H1 (cell line): ENCODE measurements around the gene SFTPA1. TPM values are rescaled to one million over a fixed set of nuclear protein-coding genes. Genes with fewer than 3 reads are reported as not detected.

Experiments
- CTCF ChIA-PET: fragments of 300-600 bp; sonication (Branson Sonifier 250); formaldehyde crosslinking; loops from one replicate; lab custom pipeline; 2021; ENCODE audit not compliant: partially characterized antibody; lab: Charles Lee
- POLR2A ChIA-PET: fragments of 300-600 bp; sonication (Branson Sonifier 250); formaldehyde crosslinking; loops from one replicate; lab custom pipeline; 2021; ENCODE audit warnings: inconsistent platforms; ENCODE audit not compliant: partially characterized antibody; lab: Charles Lee
- DNase-seq, 2 experiments: peaks; one replicate each; pipeline versions ENCODE4 v3.0.0 to v3.0.0-alpha.2; 2010 to 2022; ENCODE audit warnings: low spot score in 2 of 2, low read depth in 1 of 2, mixed read lengths in 1 of 2
- FAIRE-seq: peaks from 2 replicates; lab custom pipeline; 2011; peaks lifted over from hg19 to GRCh38; lab: Jason Lieb, UNC
- H2AFZ ChIP-seq: 2 replicates; pipeline ENCODE4 v1.8.1; 2012; ENCODE audit warnings: low read length, inconsistent platforms
- H2AK5ac ChIP-seq: 2 replicates; pipeline ENCODE4 v1.6.1; 2013; ENCODE audit warnings: low read depth, low read length
- H2BK120ac ChIP-seq: replicated peaks from 2 replicates; pipeline ENCODE3; 2013; ENCODE audit warnings: low read depth, low read length, inconsistent platforms
- H2BK12ac ChIP-seq: 2 replicates; pipeline ENCODE4 v1.6.1; 2013; ENCODE audit warnings: low read depth, low read length
- H2BK15ac ChIP-seq: 2 replicates; pipeline ENCODE4 v1.6.1; 2013; ENCODE audit warnings: low read length
- H2BK20ac ChIP-seq: 2 replicates; pipeline ENCODE4 v1.6.1; 2013; ENCODE audit warnings: low read length
- H2BK5ac ChIP-seq: 2 replicates; pipeline ENCODE4 v1.6.1; 2013; ENCODE audit warnings: low read depth, low read length
- H3K14ac ChIP-seq: 2 replicates; pipeline ENCODE4 v1.6.1; 2013; ENCODE audit warnings: inconsistent platforms; ENCODE audit not compliant: insufficient read length
- H3K18ac ChIP-seq: 2 replicates; pipeline ENCODE4 v1.6.1; 2013; ENCODE audit warnings: low read length; ENCODE audit errors: extremely low read depth
- H3K23ac ChIP-seq: 2 replicates; pipeline ENCODE4 v1.6.1; 2013; ENCODE audit warnings: inconsistent platforms; ENCODE audit not compliant: insufficient read length
- H3K23me2 ChIP-seq: 2 replicates; pipeline ENCODE4 v1.6.1; 2013; ENCODE audit warnings: low read depth, low read length
- H3K27ac ChIP-seq: 2 replicates; pipeline ENCODE4 v1.6.1; 2011; ENCODE audit warnings: low read depth, low read length, inconsistent platforms
- H3K27me3 ChIP-seq, 4 experiments: replicated peaks in 1 of 4; 1 replicate in 1 of 4; 2 replicates in 3 of 4; pipeline versions ENCODE4 v1.6.1 to v1.8.1; 2011 to 2013; ENCODE audit warnings: low read length in 3 of 4, mild to moderate bottlenecking in 3 of 4, inconsistent platforms in 2 of 4, mixed read lengths in 2 of 4, moderate library complexity in 1 of 4; ENCODE audit not compliant: control insufficient read depth in 3 of 4, insufficient read depth in 3 of 4; ENCODE audit errors: extremely low read depth in 1 of 4
- H3K36me3 ChIP-seq, 4 experiments: 2 replicates each; pipeline versions ENCODE4 v1.6.1 to v1.8.1; 2011 to 2013; ENCODE audit warnings: mild to moderate bottlenecking in 4 of 4, low read length in 3 of 4, moderate library complexity in 2 of 4, control low read depth in 1 of 4, inconsistent platforms in 1 of 4; ENCODE audit not compliant: insufficient read depth in 4 of 4, control insufficient read depth in 2 of 4
- H3K4ac ChIP-seq: replicated peaks from 2 replicates; pipeline ENCODE3; 2013; ENCODE audit warnings: low read length, low read depth, mixed read lengths, inconsistent platforms; ENCODE audit not compliant: insufficient read length
- H3K4me1 ChIP-seq, 4 experiments: replicated peaks in 1 of 4; 1 replicate in 1 of 4; 2 replicates in 3 of 4; pipeline versions ENCODE4 v1.6.1 to v1.8.1; 2011 to 2013; ENCODE audit warnings: low read length in 3 of 4, inconsistent platforms in 2 of 4, mixed read lengths in 1 of 4; ENCODE audit not compliant: insufficient read depth in 4 of 4, control insufficient read depth in 3 of 4
- H3K4me2 ChIP-seq, 2 experiments: 2 replicates each; pipeline versions ENCODE4 v1.6.1 to v1.8.1; 2011 to 2013; ENCODE audit warnings: low read depth in 2 of 2, low read length in 2 of 2, control low read depth in 1 of 2, inconsistent platforms in 1 of 2, mild to moderate bottlenecking in 1 of 2; ENCODE audit not compliant: insufficient read depth in 1 of 2
- H3K4me3 ChIP-seq, 4 experiments: fragments of 200-600, 300-600 bp in 1 of 4; sonication (generic), shearing (Covaris generic), sonication (Bioruptor Twin) in 1 of 4; 2 replicates each; pipeline versions ENCODE4 v1.5.1 to v1.8.1; 2011 to 2016; ENCODE audit warnings: low read length in 4 of 4, low read depth in 3 of 4, control low read depth in 2 of 4, inconsistent platforms in 2 of 4, mild to moderate bottlenecking in 2 of 4, mixed read lengths in 1 of 4, moderate library complexity in 1 of 4; ENCODE audit not compliant: insufficient read depth in 2 of 4; ENCODE audit errors: extremely low read depth in 1 of 4
- H3K56ac ChIP-seq: replicated peaks from 2 replicates; pipeline ENCODE3; 2013; ENCODE audit warnings: low read depth, mild to moderate bottlenecking, mixed read lengths, low read length, inconsistent platforms; ENCODE audit not compliant: insufficient read length
- H3K79me1 ChIP-seq: 2 replicates; pipeline ENCODE4 v1.6.1; 2013; ENCODE audit warnings: low read depth, low read length, control low read depth
- H3K79me2 ChIP-seq, 2 experiments: 2 replicates each; pipeline versions ENCODE4 v1.6.1 to v1.8.1; 2012 to 2013; ENCODE audit warnings: low read length in 2 of 2, mild to moderate bottlenecking in 2 of 2, inconsistent platforms in 1 of 2; ENCODE audit not compliant: insufficient read depth in 2 of 2, control insufficient read depth in 1 of 2
- H3K9ac ChIP-seq, 4 experiments: replicated peaks in 1 of 4; 1 replicate in 1 of 4; 2 replicates in 3 of 4; pipeline versions ENCODE4 v1.6.1 to v1.8.1; 2011 to 2013; ENCODE audit warnings: low read depth in 3 of 4, low read length in 3 of 4, control low read depth in 2 of 4, mild to moderate bottlenecking in 2 of 4, moderate library complexity in 2 of 4, inconsistent platforms in 1 of 4; ENCODE audit errors: extremely low read depth in 1 of 4
- H3K9me3 ChIP-seq, 2 experiments: 2 replicates each; pipeline versions ENCODE4 v1.6.1 to v1.8.1; 2012 to 2013; ENCODE audit warnings: mild to moderate bottlenecking in 2 of 2, moderate library complexity in 2 of 2, control low read depth in 1 of 2, inconsistent platforms in 1 of 2, low read depth in 1 of 2, low read length in 1 of 2, mixed read lengths in 1 of 2; ENCODE audit not compliant: insufficient read depth in 2 of 2
- H4K20me1 ChIP-seq, 2 experiments: replicated peaks in 1 of 2; 2 replicates each; pipeline versions ENCODE3 to v1.8.1; 2011 to 2013; ENCODE audit warnings: inconsistent platforms in 2 of 2, low read length in 2 of 2, mild to moderate bottlenecking in 1 of 2; ENCODE audit not compliant: insufficient read depth in 2 of 2, control insufficient read depth in 1 of 2
- H4K5ac ChIP-seq: 2 replicates; pipeline ENCODE4 v1.6.1; 2013; ENCODE audit warnings: low read length, low read depth, mixed read lengths, inconsistent platforms; ENCODE audit not compliant: insufficient read length
- H4K8ac ChIP-seq: 2 replicates; pipeline ENCODE4 v1.8.0; 2013; ENCODE audit warnings: mild to moderate bottlenecking, moderate library complexity, low read length, inconsistent platforms; ENCODE audit not compliant: insufficient read depth; ENCODE audit errors: extremely low read depth
- H4K91ac ChIP-seq: replicated peaks from 2 replicates; pipeline ENCODE3; 2013; ENCODE audit warnings: low read length, mixed read lengths, inconsistent platforms; ENCODE audit not compliant: insufficient read length
- BCL11A ChIP-seq, 2 experiments: IDR thresholded peaks; one replicate each; pipeline ENCODE4 v1.6.1; 2011; ENCODE audit warnings: low read depth in 2 of 2, low read length in 2 of 2, mild to moderate bottlenecking in 2 of 2
- CBX5 ChIP-seq: fragments of 300-800, 300-1000 bp; sonication (generic); IDR thresholded peaks from 2 replicates; pipeline ENCODE4 v1.7.1; 2016; ENCODE audit warnings: antibody characterized with exemption, low read length, low read depth
- CBX8 ChIP-seq: fragments of 300-800, 300-1000 bp; sonication (generic); IDR thresholded peaks from 2 replicates; pipeline ENCODE4 v1.7.1; 2016; ENCODE audit warnings: low read depth, low read length, borderline replicate concordance
- EP300 ChIP-seq, 2 experiments: IDR thresholded peaks; 1 replicate in 1 of 2; 2 replicates in 1 of 2; pipeline ENCODE4 v1.6.1; 2011 to 2012; ENCODE audit warnings: low read depth in 2 of 2, low read length in 2 of 2, mild to moderate bottlenecking in 2 of 2, borderline replicate concordance in 1 of 2, inconsistent platforms in 1 of 2, moderate library complexity in 1 of 2
- GABPA ChIP-seq: IDR thresholded peaks from 2 replicates; pipeline ENCODE4 v1.6.1; 2011; ENCODE audit warnings: mild to moderate bottlenecking, low read length, moderate library complexity, borderline replicate concordance; ENCODE audit not compliant: insufficient read depth
- HDAC2 ChIP-seq, 2 experiments: fragments of 300-600 bp in 1 of 2; sonication (generic) in 1 of 2; IDR thresholded peaks; 2 replicates each; pipeline ENCODE4 v1.6.1; 2011 to 2012; ENCODE audit warnings: low read depth in 2 of 2, low read length in 2 of 2, mild to moderate bottlenecking in 2 of 2, moderate library complexity in 2 of 2, borderline replicate concordance in 1 of 2, inconsistent platforms in 1 of 2
- HDAC6 ChIP-seq: IDR thresholded peaks from one replicate; pipeline ENCODE4 v1.7.1; 2012; ENCODE audit warnings: low read depth, mild to moderate bottlenecking, inconsistent platforms, low read length, moderate library complexity
- POLR2AphosphoS5 ChIP-seq: IDR thresholded peaks from 2 replicates; pipeline ENCODE4 v1.6.1; 2011; ENCODE audit warnings: low read depth, low read length
- RAD21 ChIP-seq, 2 experiments: IDR thresholded peaks in 1 of 2; conservative IDR thresholded peaks in 1 of 2; 2 replicates each; pipeline ENCODE4 v1.6.1; 2011; ENCODE audit warnings: low read depth in 2 of 2, low read length in 2 of 2, improper control_type of control experiment in 1 of 2, inconsistent platforms in 1 of 2, mild to moderate bottlenecking in 1 of 2, moderate library complexity in 1 of 2
- SIN3A ChIP-seq, 2 experiments: IDR thresholded peaks in 1 of 2; conservative IDR thresholded peaks in 1 of 2; 2 replicates each; pipeline ENCODE4 v1.6.1; 2011 to 2012; ENCODE audit warnings: low read length in 2 of 2, improper control_type of control experiment in 1 of 2, low read depth in 1 of 2, mild to moderate bottlenecking in 1 of 2
- TAF7 ChIP-seq: optimal IDR thresholded peaks from 2 replicates; pipeline ENCODE3; 2011; ENCODE audit warnings: low read depth, mild to moderate bottlenecking, inconsistent platforms, low read length, moderate library complexity, borderline replicate concordance
- TBP ChIP-seq: IDR thresholded peaks from 2 replicates; pipeline ENCODE4 v1.6.1; 2011; ENCODE audit warnings: low read depth, low read length, improper control_type of control experiment
- WGBS, 2 experiments: shearing (Covaris generic) in 1 of 2; methylation state at CpG; one replicate each; pipeline versions ENCODE4 v1.1.6 to v1.1.7; 2013 to 2015; ENCODE audit warnings: low lambda C conversion rate in 2 of 2, mixed read lengths in 2 of 2, inconsistent platforms in 1 of 2, low coverage in 1 of 2, missing lambda C conversion rate in 1 of 2; ENCODE audit not compliant: insufficient replicate concordance in 2 of 2, insufficient coverage in 1 of 2, insufficient read length in 1 of 2; ENCODE audit errors: extremely low coverage in 1 of 2, missing lambda C conversion rate in 1 of 2; 5-methylcytosine and 5-hydroxymethylcytosine counted together
- polyA plus RNA-seq, 7 experiments: library from polyadenylated mRNA; depleted of rRNA in 3 of 7; stranded (reverse) in 5 of 7; unstranded in 2 of 7; fragments of >200 nt in 5 of 7; fragments of 200-250 nt in 2 of 7; gene quantifications; 1 replicate in 5 of 7; 2 replicates in 1 of 7; 4 replicates in 1 of 7; pipeline versions ENCODE4 v1.2.1 to v1.2.3, GENCODE V29; 2011 to 2013; ENCODE audit warnings: missing spikeins in 2 of 7, mixed read lengths in 2 of 7
- total RNA-seq: library from RNA; stranded (reverse); fragmentation: NEBNext Ultra II Directional; extraction: Animal tissue kit (Norgen Biotek cat#: 25700); gene quantifications from 2 replicates; pipeline ENCODE4 v1.2.1, GENCODE V29; 2021
- TF ChIP-seq, protein P1 (sequence below): IDR thresholded peaks from 2 replicates; pipeline ENCODE4 v1.6.1; 2012; ENCODE audit warnings: inconsistent platforms

SFTPA1 gene
- total and polyA plus RNA-seq, 2 of the 8 experiments (the other 6 are each of a cell fraction or from before 2014, with no cell fraction given): not detected

DNA sequence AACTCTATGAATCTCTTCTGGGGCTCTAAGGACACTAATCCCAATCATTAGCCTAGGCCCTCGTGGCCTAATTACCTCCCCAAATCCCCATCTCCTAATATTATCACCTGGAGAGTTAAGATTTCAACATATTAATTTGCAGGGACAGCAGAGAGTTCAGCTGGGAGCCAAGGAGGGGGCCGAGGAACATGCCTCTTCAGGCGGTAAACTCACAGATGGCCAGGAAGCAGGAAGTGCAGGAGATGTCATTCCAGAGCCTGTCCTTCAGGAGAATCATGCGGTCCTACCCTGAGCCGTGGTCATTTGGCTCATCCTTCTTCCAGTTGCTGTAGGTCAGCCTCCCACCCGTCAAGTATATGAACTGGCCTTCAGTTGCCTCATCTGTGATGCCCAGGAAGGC lies 28.6 kb upstream of the SFTPA1 start:
- no peak overlapping the region for H3K23ac ChIP-seq
- no peak overlapping the region for H2BK12ac ChIP-seq
- CTCF ChIA-PET: no interaction called here
- TF ChIP-seq, protein P1, sequence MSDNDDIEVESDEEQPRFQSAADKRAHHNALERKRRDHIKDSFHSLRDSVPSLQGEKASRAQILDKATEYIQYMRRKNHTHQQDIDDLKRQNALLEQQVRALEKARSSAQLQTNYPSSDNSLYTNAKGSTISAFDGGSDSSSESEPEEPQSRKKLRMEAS: no peak
- TF ChIP-seq TBP: no peak
- no peak for TF ChIP-seq EP300 (IDR thresholded peaks at IDR 0.05; ENCODE audit: borderline replicate concordance in 1 of 2, low read depth in 2 of 2, low read length in 2 of 2)
- TF ChIP-seq POLR2AphosphoS5: no peak
- no peak for TF ChIP-seq HDAC6
- no peak for TF ChIP-seq TAF7
- TF ChIP-seq CBX5: no peak
- no peak for TF ChIP-seq GABPA
- TF ChIP-seq CBX8: no peak
- TF ChIP-seq HDAC2 (IDR thresholded peaks at IDR 0.05; ENCODE audit: borderline replicate concordance in 1 of 2, low read depth in 2 of 2, low read length in 2 of 2): no peak
- TF ChIP-seq RAD21 (IDR thresholded peaks at IDR 0.05 in 1 of 2, conservative IDR thresholded peaks at IDR 0.05 in 1 of 2; ENCODE audit: low read depth in 2 of 2, low read length in 2 of 2): no peak
- no peak for TF ChIP-seq SIN3A (conservative IDR thresholded peaks at IDR 0.05 in 1 of 2, IDR thresholded peaks at IDR 0.05 in 1 of 2; ENCODE audit: low read depth in 1 of 2, low read length in 2 of 2)
- no peak for TF ChIP-seq BCL11A (IDR thresholded peaks at IDR 0.05; ENCODE audit: low read depth in 2 of 2, low read length in 2 of 2)

More for the DNA sequence above, 28.6 kb upstream of the SFTPA1 start:
- no peak overlapping the region for H2BK15ac ChIP-seq
- no peak overlapping the region for H3K4me2 ChIP-seq
- peaks cover 0 to 1% (median 0%) of the 10 kb centered on the region in 4 experiments; a peak in 1 of 7 replicates for H3K27me3 ChIP-seq
- FAIRE-seq (no peak), DNase-seq (no peak)
- H3K23me2 ChIP-seq: no peaks in the 10 kb centered on the region
- no peaks in the 10 kb centered on the region for H3K4me1 ChIP-seq
- no peak overlapping the region for H3K4me3 ChIP-seq
- no peaks in the 10 kb centered on the region for H3K9me3 ChIP-seq
- no peak overlapping the region for H3K9ac ChIP-seq
- no peaks in the 10 kb centered on the region for H3K79me2 ChIP-seq
- no peak overlapping the region for H3K14ac ChIP-seq
- H2BK120ac ChIP-seq: no peak overlapping the region
- no peaks in the 10 kb centered on the region for H3K79me1 ChIP-seq
- POLR2A ChIA-PET: no interaction called here
- no peak overlapping the region for H3K18ac ChIP-seq
- H3K36me3 ChIP-seq: no peaks in the 10 kb centered on the region
- no peak overlapping the region for H2AFZ ChIP-seq
- no peak overlapping the region for H2BK5ac ChIP-seq
- no peak overlapping the region for H3K56ac ChIP-seq
- H4K20me1 ChIP-seq: no peaks in the 10 kb centered on the region
- no peak overlapping the region for H4K8ac ChIP-seq
- no peak overlapping the region for H4K5ac ChIP-seq
- no peak overlapping the region for H2AK5ac ChIP-seq
- H2BK20ac ChIP-seq: no peak overlapping the region
- no peak overlapping the region for H3K27ac ChIP-seq
- no peak overlapping the region for H4K91ac ChIP-seq
- WGBS, 2 experiments: 95% methylated on average over 6 of the region's 6 CpGs; no CpG with 5 or more reads in 1 of the 2 experiments
- no peak overlapping the region for H3K4ac ChIP-seq
